NCI-H82 (cell line): Measurements from ENCODE around the gene VTI1A.
A peak's percentile ranks its signal among the peaks of the same experiment; 100 is the strongest.
"Not testable (repeated sequence)": the region's sequence is repeated elsewhere in the genome, so short reads cannot be mapped to it uniquely, and the experiment has no call there.

Experiments used
- DNase-seq: peaks from one replicate; lab custom pipeline; 2025; lab: John Stamatoyannopoulos, UW

Gene VTI1A

GRCh38 chr10:112454910-112455779, 8.1 kb downstream of the VTI1A start:
- no peak for DNase-seq

GRCh38 chr10:112456533-112456932, 9.5 kb downstream of the VTI1A start:
- no peak for DNase-seq

- no peak for DNase-seq
Observed at GRCh38 chr10:112460366-112460765, 13.4 kb downstream of the VTI1A start.

GRCh38 chr10:112461029-112461887, 14.2 kb downstream of the VTI1A start:
- no peak for DNase-seq

GRCh38 chr10:112464074-112464473, 17.1 kb downstream of the VTI1A start:
- DNase-seq, result not testable (repeated sequence)

GRCh38 chr10:112465299-112465883, 18.4 kb downstream of the VTI1A start:
- no peak for DNase-seq

- no peak for DNase-seq
Observed at GRCh38 chr10:112466802-112467201, 19.8 kb downstream of the VTI1A start.

- no peak for DNase-seq
Observed at GRCh38 chr10:112467541-112468075, 20.6 kb downstream of the VTI1A start.

- DNase-seq, result peak; percentile 50
Observed at GRCh38 chr10:112471878-112472487, 25.0 kb downstream of the VTI1A start.

GRCh38 chr10:112475575-112476218, 28.7 kb downstream of the VTI1A start:
- DNase-seq, result no peak

- DNase-seq, result no peak
Observed at GRCh38 chr10:112481602-112482001, 34.6 kb downstream of the VTI1A start.

GRCh38 chr10:112484399-112484798, 37.4 kb downstream of the VTI1A start:
- DNase-seq, result no peak

- no peak for DNase-seq
Observed at GRCh38 chr10:112487964-112488363, 40.9 kb downstream of the VTI1A start.

GRCh38 chr10:112490545-112490944, 43.5 kb downstream of the VTI1A start:
- DNase-seq, result no peak

GRCh38 chr10:112491144-112491543, 44.1 kb downstream of the VTI1A start:
- no peak for DNase-seq

- no peak for DNase-seq
Observed at GRCh38 chr10:112492736-112493135, 45.7 kb downstream of the VTI1A start.

- DNase-seq, result no peak
Observed at GRCh38 chr10:112497347-112497950, 50.4 kb downstream of the VTI1A start.

- no peak for DNase-seq
Observed at GRCh38 chr10:112498806-112499205, 51.8 kb downstream of the VTI1A start.

GRCh38 chr10:112499985-112500384, 53.0 kb downstream of the VTI1A start:
- not testable (repeated sequence) for DNase-seq

GRCh38 chr10:112502536-112502935, 55.5 kb downstream of the VTI1A start:
- no peak for DNase-seq

- DNase-seq, result no peak
Observed at GRCh38 chr10:112503643-112504042, 56.6 kb downstream of the VTI1A start.
